ENCODE data around the gene CRYM. TPM values are rescaled to one million over a fixed set of nuclear protein-coding genes. Genes with fewer than 3 reads are reported as not detected.
A peak's percentile ranks its signal among the peaks of the same experiment; 100 is the strongest.
"Not testable (repeated sequence)": the region's sequence is repeated elsewhere in the genome, so short reads cannot be mapped to it uniquely, and the experiment has no call there.

The CRYM gene
- total RNA-seq, 1 donor from 2014 or later = not detected

GRCh38 chr16:21302898-21303528 lies 24.9 kb upstream of the CRYM start:
- Histone ChIP-seq H3K4me3 (ENCODE audit: low read length in 3 of 3) (no peak overlapping the region), H3K9ac (ENCODE audit: low read depth in 1 of 3, low read length in 3 of 3) (no peak overlapping the region)

GRCh38 chr16:21302454-21302853 lies 24.4 kb upstream of the CRYM start:
- Histone ChIP-seq H3K36me3 (ENCODE audit: control insufficient read depth in 3 of 3, insufficient read depth in 3 of 3, low read length in 3 of 3) (no peaks in the 10 kb centered on the region), H3K9me3 (ENCODE audit: control insufficient read depth in 3 of 3, low read length in 3 of 3) (no peaks in the 10 kb centered on the region), H3K27me3 (ENCODE audit: control insufficient read depth in 3 of 3, insufficient read depth in 3 of 3, low read length in 3 of 3) (peaks cover 0 to 3% (median 0%) of the 10 kb centered on the region in 3 donors), H3K4me3 (ENCODE audit: low read length in 3 of 3) (no peak overlapping the region), H3K9ac (ENCODE audit: low read depth in 1 of 3, low read length in 3 of 3) (no peak overlapping the region), H3K27ac (ENCODE audit: low read depth, low read length) (no peak overlapping the region), H3K4me1 (ENCODE audit: control insufficient read depth in 3 of 3, insufficient read depth in 3 of 3, low read length in 3 of 3) (peaks cover 9 to 15% (median 14%) of the 10 kb centered on the region in 3 donors)

More at GRCh38 chr16:21302898-21303528, 24.9 kb upstream of the CRYM start:
- Histone ChIP-seq H3K9me3 (ENCODE audit: control insufficient read depth in 3 of 3, low read length in 3 of 3) (no peaks in the 10 kb centered on the region), H3K4me1 (ENCODE audit: control insufficient read depth in 3 of 3, insufficient read depth in 3 of 3, low read length in 3 of 3) (peaks cover 9 to 15% (median 14%) of the 10 kb centered on the region in 3 donors), H3K36me3 (ENCODE audit: control insufficient read depth in 3 of 3, insufficient read depth in 3 of 3, low read length in 3 of 3) (no peaks in the 10 kb centered on the region), H3K27ac (ENCODE audit: low read depth, low read length) (no peak overlapping the region), H3K27me3 (ENCODE audit: control insufficient read depth in 3 of 3, insufficient read depth in 3 of 3, low read length in 3 of 3) (peaks cover 0 to 3% (median 0%) of the 10 kb centered on the region in 3 donors)

GRCh38 chr16:21301895-21302291 lies 23.8 kb upstream of the CRYM start:
- Histone ChIP-seq H3K4me1 (ENCODE audit: control insufficient read depth in 3 of 3, insufficient read depth in 3 of 3, low read length in 3 of 3) (peaks cover 9 to 15% (median 14%) of the 10 kb centered on the region in 3 donors), H3K27ac (ENCODE audit: low read depth, low read length) (no peak overlapping the region), H3K4me3 (ENCODE audit: low read length in 3 of 3) (peak overlapping the region; percentile 75 to 84 (median 81)), H3K36me3 (ENCODE audit: control insufficient read depth in 3 of 3, insufficient read depth in 3 of 3, low read length in 3 of 3) (no peaks in the 10 kb centered on the region), H3K9me3 (ENCODE audit: control insufficient read depth in 3 of 3, low read length in 3 of 3) (no peaks in the 10 kb centered on the region), H3K9ac (ENCODE audit: low read depth in 1 of 3, low read length in 3 of 3) (peak overlapping the region; percentile 34 to 70 (median 43)), H3K27me3 (ENCODE audit: control insufficient read depth in 3 of 3, insufficient read depth in 3 of 3, low read length in 3 of 3) (peaks cover 0 to 3% (median 0%) of the 10 kb centered on the region in 3 donors)

GRCh38 chr16:21301168-21301894 lies 23.2 kb upstream of the CRYM start:
- Histone ChIP-seq H3K27me3 (ENCODE audit: control insufficient read depth in 3 of 3, insufficient read depth in 3 of 3, low read length in 3 of 3) (peaks cover 0 to 3% (median 0%) of the 10 kb centered on the region in 3 donors), H3K4me3 (ENCODE audit: low read length in 3 of 3) (peak overlapping the region; percentile 75 to 84 (median 81)), H3K27ac (ENCODE audit: low read depth, low read length) (peak overlapping the region; percentile 11), H3K9me3 (ENCODE audit: control insufficient read depth in 3 of 3, low read length in 3 of 3) (no peaks in the 10 kb centered on the region), H3K36me3 (ENCODE audit: control insufficient read depth in 3 of 3, insufficient read depth in 3 of 3, low read length in 3 of 3) (no peaks in the 10 kb centered on the region), H3K4me1 (ENCODE audit: control insufficient read depth in 3 of 3, insufficient read depth in 3 of 3, low read length in 3 of 3) (peaks cover 9 to 15% (median 14%) of the 10 kb centered on the region in 3 donors), H3K9ac (ENCODE audit: low read depth in 1 of 3, low read length in 3 of 3) (peak overlapping the region; percentile 34 to 70 (median 43))

GRCh38 chr16:21300309-21301167 lies 22.4 kb upstream of the CRYM start:
- Histone ChIP-seq H3K36me3 (ENCODE audit: control insufficient read depth in 3 of 3, insufficient read depth in 3 of 3, low read length in 3 of 3) (no peaks in the 10 kb centered on the region), H3K4me1 (ENCODE audit: control insufficient read depth in 3 of 3, insufficient read depth in 3 of 3, low read length in 3 of 3) (peaks cover 9 to 15% (median 14%) of the 10 kb centered on the region in 3 donors), H3K27ac (ENCODE audit: low read depth, low read length) (peak overlapping the region; percentile 11), H3K4me3 (ENCODE audit: low read length in 3 of 3) (peak overlapping the region; percentile 75 to 84 (median 81)), H3K9ac (ENCODE audit: low read depth in 1 of 3, low read length in 3 of 3) (peak overlapping the region; percentile 34 to 70 (median 43)), H3K27me3 (ENCODE audit: control insufficient read depth in 3 of 3, insufficient read depth in 3 of 3, low read length in 3 of 3) (peaks cover 0 to 3% (median 0%) of the 10 kb centered on the region in 3 donors), H3K9me3 (ENCODE audit: control insufficient read depth in 3 of 3, low read length in 3 of 3) (no peaks in the 10 kb centered on the region)

GRCh38 chr16:21289789-21290188 lies 11.7 kb upstream of the CRYM start:
- H3K9ac ChIP-seq (ENCODE audit: low read depth in 1 of 3, low read length in 3 of 3); H3K4me3 ChIP-seq (ENCODE audit: low read length in 3 of 3); H3K27ac ChIP-seq (ENCODE audit: low read depth, low read length); H3K9me3 ChIP-seq (ENCODE audit: control insufficient read depth in 3 of 3, low read length in 3 of 3); H3K36me3 ChIP-seq (ENCODE audit: control insufficient read depth in 3 of 3, insufficient read depth in 3 of 3, low read length in 3 of 3); H3K4me1 ChIP-seq (ENCODE audit: control insufficient read depth in 3 of 3, insufficient read depth in 3 of 3, low read length in 3 of 3): not testable (repeated sequence)
- H3K27me3 ChIP-seq (ENCODE audit: control insufficient read depth in 3 of 3, insufficient read depth in 3 of 3, low read length in 3 of 3) = peaks cover 6 to 17% (median 15%) of the 10 kb centered on the region in 3 donors

GRCh38 chr16:21285314-21285713 lies 7.2 kb upstream of the CRYM start:
- H3K9me3 ChIP-seq (ENCODE audit: control insufficient read depth in 3 of 3, low read length in 3 of 3) = no peaks in the 10 kb centered on the region
- no peak overlapping the region for H3K27ac ChIP-seq (ENCODE audit: low read depth, low read length)
- no peaks in the 10 kb centered on the region for H3K4me1 ChIP-seq (ENCODE audit: control insufficient read depth in 3 of 3, insufficient read depth in 3 of 3, low read length in 3 of 3)
- H3K9ac ChIP-seq (ENCODE audit: low read depth in 1 of 3, low read length in 3 of 3) = no peak overlapping the region
- peaks cover 7 to 29% (median 28%) of the 10 kb centered on the region in 3 donors for H3K27me3 ChIP-seq (ENCODE audit: control insufficient read depth in 3 of 3, insufficient read depth in 3 of 3, low read length in 3 of 3)
- no peak overlapping the region for H3K4me3 ChIP-seq (ENCODE audit: low read length in 3 of 3)
- no peaks in the 10 kb centered on the region for H3K36me3 ChIP-seq (ENCODE audit: control insufficient read depth in 3 of 3, insufficient read depth in 3 of 3, low read length in 3 of 3)

- no peak overlapping the region for H3K9ac ChIP-seq (ENCODE audit: low read depth in 1 of 3, low read length in 3 of 3)
- no peaks in the 10 kb centered on the region for H3K36me3 ChIP-seq (ENCODE audit: control insufficient read depth in 3 of 3, insufficient read depth in 3 of 3, low read length in 3 of 3)
- no peaks in the 10 kb centered on the region for H3K4me1 ChIP-seq (ENCODE audit: control insufficient read depth in 3 of 3, insufficient read depth in 3 of 3, low read length in 3 of 3)
- H3K9me3 ChIP-seq (ENCODE audit: control insufficient read depth in 3 of 3, low read length in 3 of 3) = no peaks in the 10 kb centered on the region
- H3K27me3 ChIP-seq (ENCODE audit: control insufficient read depth in 3 of 3, insufficient read depth in 3 of 3, low read length in 3 of 3) = peaks cover 7 to 28% (median 25%) of the 10 kb centered on the region in 3 donors
- H3K4me3 ChIP-seq (ENCODE audit: low read length in 3 of 3) = no peak overlapping the region
- no peak overlapping the region for H3K27ac ChIP-seq (ENCODE audit: low read depth, low read length)
These were observed 6.3 kb upstream of the CRYM start for GRCh38 chr16:21284414-21284813.

- H3K4me1 ChIP-seq (ENCODE audit: control insufficient read depth in 3 of 3, insufficient read depth in 3 of 3, low read length in 3 of 3) = no peaks in the 10 kb centered on the region
- no peaks in the 10 kb centered on the region for H3K9me3 ChIP-seq (ENCODE audit: control insufficient read depth in 3 of 3, low read length in 3 of 3)
- no peaks in the 10 kb centered on the region for H3K36me3 ChIP-seq (ENCODE audit: control insufficient read depth in 3 of 3, insufficient read depth in 3 of 3, low read length in 3 of 3)
- peak overlapping the region in 2 of 3 donors; percentile 35 to 46 for H3K4me3 ChIP-seq (ENCODE audit: low read length in 3 of 3)
- no peak overlapping the region for H3K27ac ChIP-seq (ENCODE audit: low read depth, low read length)
- H3K27me3 ChIP-seq (ENCODE audit: control insufficient read depth in 3 of 3, insufficient read depth in 3 of 3, low read length in 3 of 3) = peaks cover 7 to 28% (median 25%) of the 10 kb centered on the region in 3 donors
- H3K9ac ChIP-seq (ENCODE audit: low read depth in 1 of 3, low read length in 3 of 3) = peak overlapping the region in 1 of 3 donors; percentile 25
These were observed 5.6 kb upstream of the CRYM start for GRCh38 chr16:21283521-21284289.

Data from skeletal muscle tissue (tissue), 4 donors.